ENCODE measurements around the gene ROGDI.
A peak's percentile ranks its signal among the peaks of the same experiment; 100 is the strongest.

Gene ROGDI

GRCh38 chr16:4801962-4802658, at the start of gene ROGDI:
ROGDI (minus strand) TSS chr16:4802633; CDS start chr16:4802571, 62 bp downstream.
- peak; percentile 82 for DNase-seq

GRCh38 chr16:4850211-4850610, 47.8 kb upstream of the ROGDI start:
- no peak for DNase-seq

GRCh38 chr16:4847774-4848587, 45.5 kb upstream of the ROGDI start:
- no peak for DNase-seq

- DNase-seq = peak; percentile 99
Observed at GRCh38 chr16:4846901-4847773, 44.7 kb upstream of the ROGDI start, which contains the start of the genes GLYR1 and UBN1. GLYR1 (minus strand) TSS chr16:4847288; CDS start chr16:4847265, 23 bp downstream. UBN1 (plus strand) TSS chr16:4847481; CDS start chr16:4852918, 5,437 bp downstream.

- DNase-seq = no peak
Observed at GRCh38 chr16:4846503-4846900, 44.1 kb upstream of the ROGDI start.

- DNase-seq = no peak
Observed at GRCh38 chr16:4840984-4841383, 38.6 kb upstream of the ROGDI start.

GRCh38 chr16:4839942-4840341, 37.5 kb upstream of the ROGDI start:
- DNase-seq = peak; percentile 4

- DNase-seq = peak; percentile 3
Observed at GRCh38 chr16:4837733-4838501, 35.5 kb upstream of the ROGDI start.

GRCh38 chr16:4836727-4837126, 34.3 kb upstream of the ROGDI start:
- DNase-seq = no peak

GRCh38 chr16:4833584-4833983, 31.2 kb upstream of the ROGDI start:
- DNase-seq = no peak

GRCh38 chr16:4832698-4833343, 30.4 kb upstream of the ROGDI start:
- DNase-seq = no peak

GRCh38 chr16:4831616-4832015, 29.2 kb upstream of the ROGDI start:
- no peak for DNase-seq

- DNase-seq = no peak
Observed at GRCh38 chr16:4830408-4830807, 28.0 kb upstream of the ROGDI start.

- DNase-seq = no peak
Observed at GRCh38 chr16:4828567-4829321, 26.3 kb upstream of the ROGDI start.

GRCh38 chr16:4826980-4827379, 24.5 kb upstream of the ROGDI start:
- DNase-seq = no peak

- DNase-seq = no peak
Observed at GRCh38 chr16:4826526-4826925, 24.1 kb upstream of the ROGDI start.

GRCh38 chr16:4825196-4825595, 22.8 kb upstream of the ROGDI start:
- DNase-seq = no peak

- DNase-seq = no peak
Observed at GRCh38 chr16:4820652-4821051, 18.2 kb upstream of the ROGDI start.

GRCh38 chr16:4814542-4815173, 12.2 kb upstream of the ROGDI start:
- DNase-seq = no peak

GRCh38 chr16:4814046-4814445, 11.6 kb upstream of the ROGDI start:
- no peak for DNase-seq

All from activated T-cell treated with anti-CD3 and anti-CD28 coated beads, Interleukin-2, amount 50 U/mL, for 1 hour (primary cell).